ENCODE results near the gene TAF5. TPM values are rescaled to one million over a fixed set of nuclear protein-coding genes. Genes with fewer than 3 reads are reported as not detected.
"Not testable (repeated sequence)": the region's sequence is repeated elsewhere in the genome, so short reads cannot be mapped to it uniquely, and the experiment has no call there.

Gene TAF5
- polyA plus RNA-seq, 1 donor from 2014 or later, result 9.2 TPM

- H3K27me3 ChIP-seq (ENCODE audit: insufficient read depth, low read depth, low read length), result no peaks in the 10 kb centered on the region
- H3F3A ChIP-seq (ENCODE audit: insufficient read depth, low read length, poor library complexity, severe bottlenecking), result no peaks in the 10 kb centered on the region
- no peak overlapping the region for H3K9ac ChIP-seq (ENCODE audit: low read length)
- no peak overlapping the region for H3K27ac ChIP-seq (ENCODE audit: low read length)
- H3K4me2 ChIP-seq (ENCODE audit: low read length), result no peak overlapping the region
- H2AFZ ChIP-seq (ENCODE audit: low read depth, low read length), result no peak overlapping the region
- H3K9me2 ChIP-seq (ENCODE audit: insufficient read depth, low read length), result no peaks in the 10 kb centered on the region
- H3K79me2 ChIP-seq (replicated peaks; ENCODE audit: insufficient read depth, low read length), result no peaks in the 10 kb centered on the region
- no peaks in the 10 kb centered on the region for H3K36me3 ChIP-seq (ENCODE audit: insufficient read depth, low read length)
- TF ChIP-seq TAF1 (IDR thresholded peaks at IDR 0.05; ENCODE audit: low read depth) (no peak), EP300 (conservative IDR thresholded peaks at IDR 0.05; ENCODE audit: poor library complexity, severe bottlenecking) (no peak), SMC3 (conservative IDR thresholded peaks at IDR 0.05; ENCODE audit: poor library complexity) (no peak), REST (IDR thresholded peaks at IDR 0.05; ENCODE audit: borderline replicate concordance) (no peak), RAD21 (conservative IDR thresholded peaks at IDR 0.05) (no peak), POLR2AphosphoS5 (IDR thresholded peaks at IDR 0.05) (no peak), MXI1 (conservative IDR thresholded peaks at IDR 0.05; ENCODE audit: poor library complexity, severe bottlenecking) (no peak), CTCF (IDR thresholded peaks at IDR 0.05; ENCODE audit: poor library complexity, severe bottlenecking) (no peak), EZH2 (IDR thresholded peaks at IDR 0.05; ENCODE audit: borderline replicate concordance, insufficient read depth, low read length, poor library complexity, severe bottlenecking) (no peak)
- H3K4me3 ChIP-seq (ENCODE audit: low read length), result no peak overlapping the region
- H3K9me3 ChIP-seq (ENCODE audit: low read length), result no peaks in the 10 kb centered on the region
- H4K20me1 ChIP-seq (ENCODE audit: insufficient read depth), result no peaks in the 10 kb centered on the region
These were observed 11.7 kb upstream of the TAF5 start for GRCh38 chr10:103355906-103356599.

GRCh38 chr10:103359493-103359892 is 8.3 kb upstream of the TAF5 start:
- H3K9me2 ChIP-seq (ENCODE audit: insufficient read depth, low read length); H3K4me2 ChIP-seq (ENCODE audit: low read length); H3K4me3 ChIP-seq (ENCODE audit: low read length); H3K9ac ChIP-seq (ENCODE audit: low read length); H2AFZ ChIP-seq (ENCODE audit: low read depth, low read length); H3K36me3 ChIP-seq (ENCODE audit: insufficient read depth, low read length); H4K20me1 ChIP-seq (ENCODE audit: insufficient read depth); H3K79me2 ChIP-seq (replicated peaks; ENCODE audit: insufficient read depth, low read length); H3K9me3 ChIP-seq (ENCODE audit: low read length); H3F3A ChIP-seq (ENCODE audit: insufficient read depth, low read length, poor library complexity, severe bottlenecking); H3K27me3 ChIP-seq (ENCODE audit: insufficient read depth, low read depth, low read length); H3K27ac ChIP-seq (ENCODE audit: low read length): not testable (repeated sequence)

- not testable (repeated sequence) for H3K9me2 ChIP-seq (ENCODE audit: insufficient read depth, low read length); H3K4me2 ChIP-seq (ENCODE audit: low read length); H4K20me1 ChIP-seq (ENCODE audit: insufficient read depth); H3F3A ChIP-seq (ENCODE audit: insufficient read depth, low read length, poor library complexity, severe bottlenecking); H3K9ac ChIP-seq (ENCODE audit: low read length); H3K36me3 ChIP-seq (ENCODE audit: insufficient read depth, low read length); H3K79me2 ChIP-seq (replicated peaks; ENCODE audit: insufficient read depth, low read length); H3K27ac ChIP-seq (ENCODE audit: low read length); H3K27me3 ChIP-seq (ENCODE audit: insufficient read depth, low read depth, low read length); H3K9me3 ChIP-seq (ENCODE audit: low read length); H2AFZ ChIP-seq (ENCODE audit: low read depth, low read length); H3K4me3 ChIP-seq (ENCODE audit: low read length)
These were observed 7.0 kb upstream of the TAF5 start for GRCh38 chr10:103360791-103361190.

All from neural cell (in vitro differentiated cells).